GM04504 (cell line): Measurements from ENCODE around the gene PHC2.
A peak's percentile ranks its signal among the peaks of the same experiment; 100 is the strongest.
"Not testable (repeated sequence)": the region's sequence is repeated elsewhere in the genome, so short reads cannot be mapped to it uniquely, and the experiment has no call there.

Source experiments
- DNase-seq: peaks from one replicate; pipeline ENCODE4 v3.0.0-alpha.2; 2012; ENCODE audit warnings: low read depth

The PHC2 gene

DNA sequence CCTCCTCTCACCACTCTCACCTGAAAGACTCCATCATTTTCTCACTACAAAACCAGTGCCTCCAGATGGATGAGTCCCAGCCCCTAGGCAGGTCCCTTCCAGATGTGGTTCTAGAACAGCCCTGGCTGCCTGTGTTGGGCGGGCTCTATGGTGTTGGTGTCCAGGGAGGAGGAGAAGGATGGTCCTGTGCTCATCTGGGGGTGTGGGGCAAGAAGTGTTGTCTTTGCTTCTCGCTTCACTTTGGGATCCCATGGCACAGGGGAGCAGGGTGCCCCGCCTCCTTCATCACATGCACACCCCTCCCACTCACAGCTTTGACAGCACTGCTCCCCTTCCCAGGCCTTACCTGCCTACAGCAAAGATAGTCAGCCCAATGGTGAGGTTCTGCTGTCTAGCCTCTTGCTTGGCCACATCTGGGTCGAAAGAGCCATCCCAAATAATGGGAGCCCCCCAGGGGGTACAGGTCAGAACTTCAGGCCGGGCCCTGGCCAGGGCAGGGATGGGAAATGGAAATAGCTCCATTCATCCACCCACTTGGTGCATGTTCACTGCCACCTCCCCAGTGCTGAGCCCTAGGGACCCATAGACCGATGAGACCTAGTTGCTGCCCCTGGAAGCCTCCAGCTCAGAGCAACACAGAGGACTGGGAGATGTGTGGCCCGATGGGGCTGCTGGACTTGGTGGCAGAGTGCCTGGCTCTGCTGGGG, 119.0 kb downstream of the PHC2 start:
- no peak for DNase-seq

DNA sequence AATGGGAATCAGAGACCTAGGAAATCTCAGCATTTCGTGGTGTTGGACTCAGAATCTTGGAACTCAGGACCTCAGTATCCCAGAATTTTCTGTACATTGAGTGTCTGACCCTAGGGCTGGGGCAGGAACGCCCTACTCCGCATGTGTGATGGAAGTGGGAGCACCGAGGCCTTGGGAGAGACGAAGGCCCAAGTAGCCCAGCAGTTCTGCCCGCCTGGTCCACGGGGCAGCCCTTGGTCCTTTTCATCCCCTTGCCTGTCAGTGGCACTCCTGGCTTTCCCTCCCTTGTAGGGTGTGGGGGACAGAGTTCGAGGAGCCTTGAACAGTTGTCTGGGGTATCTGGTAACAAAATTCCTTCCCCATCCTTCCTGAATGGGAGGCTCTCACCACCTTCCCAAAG, 120.2 kb downstream of the PHC2 start:
- no peak for DNase-seq

DNA sequence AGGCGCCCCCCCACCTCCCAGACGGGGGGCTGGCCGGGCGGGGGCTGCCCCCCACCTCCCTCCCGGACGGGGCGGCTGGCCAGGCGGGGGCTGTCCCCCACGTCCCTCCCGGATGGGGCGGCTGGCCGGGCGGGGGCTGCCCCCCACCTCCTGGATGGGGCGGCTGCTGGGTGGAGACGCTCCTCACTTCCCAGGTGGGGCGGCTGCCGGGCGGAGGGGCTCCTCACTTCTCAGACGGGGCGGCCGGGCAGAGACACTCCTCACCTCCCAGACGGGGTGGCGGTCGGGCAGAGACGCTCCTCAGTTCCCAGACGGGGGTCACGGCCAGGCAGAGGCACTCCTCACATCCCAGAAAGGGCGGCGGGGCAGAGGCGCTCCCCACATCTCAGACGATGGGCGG, 121.5 kb downstream of the PHC2 start:
- DNase-seq = not testable (repeated sequence)

DNA sequence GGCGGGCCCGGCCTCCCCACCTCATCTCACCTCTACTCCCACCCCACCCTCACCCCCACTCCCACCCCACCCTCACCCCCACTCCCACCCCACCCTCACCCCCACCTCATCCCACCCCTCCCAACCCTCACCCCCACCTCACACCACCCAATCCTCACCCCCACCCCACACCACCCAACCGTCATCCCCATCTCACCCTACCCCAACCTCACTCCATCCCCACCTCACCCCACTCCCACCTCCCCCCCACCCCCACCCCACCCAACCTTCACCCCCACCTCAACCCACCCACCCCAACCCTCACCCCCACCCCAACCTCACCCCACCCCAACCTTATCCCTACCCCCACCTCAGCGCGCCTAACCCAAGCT, 123.4 kb downstream of the PHC2 start:
- DNase-seq = no peak

DNA sequence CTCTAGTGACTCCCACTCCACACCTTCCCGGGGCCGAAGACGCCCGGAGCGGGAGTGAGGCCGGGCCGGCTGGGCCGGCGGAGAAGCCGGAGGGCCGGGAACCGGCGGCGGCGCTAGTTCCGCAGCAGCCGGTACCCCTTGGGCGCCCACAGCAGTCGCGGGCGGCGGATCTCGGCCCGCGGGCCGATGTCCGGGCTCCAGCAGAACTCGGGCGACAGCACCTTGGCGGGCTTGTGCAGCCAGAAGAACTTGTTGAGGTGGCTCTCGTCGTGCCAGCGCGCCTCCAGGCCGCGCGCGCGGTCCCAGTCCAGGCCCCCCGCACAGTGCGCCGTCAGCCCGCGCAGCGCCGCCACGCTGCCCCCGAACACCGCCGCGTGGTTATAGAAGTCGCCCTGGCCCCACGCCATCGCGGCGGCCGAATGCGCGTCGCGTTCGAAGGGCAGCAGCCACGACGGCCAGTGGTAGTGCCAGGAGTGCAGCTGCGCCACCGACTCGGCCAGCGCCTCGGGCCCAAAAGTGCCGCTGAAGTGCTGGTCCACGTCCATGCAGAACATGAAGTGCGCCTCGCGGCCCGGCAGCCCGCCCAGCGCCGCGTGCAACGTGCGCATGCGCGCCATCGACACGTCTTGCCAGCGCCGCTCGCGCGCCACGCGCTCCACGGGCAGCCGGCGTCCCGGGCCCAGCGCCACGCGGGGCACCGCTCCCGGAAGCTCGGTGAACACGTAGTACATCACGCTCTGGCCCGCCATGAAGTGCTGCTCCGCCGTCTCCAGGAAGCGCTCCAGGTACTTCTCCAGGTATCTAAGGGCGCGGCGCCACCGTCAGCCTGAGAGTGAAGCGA, 124.0 kb downstream of the PHC2 start:
- DNase-seq = no peak

DNA sequence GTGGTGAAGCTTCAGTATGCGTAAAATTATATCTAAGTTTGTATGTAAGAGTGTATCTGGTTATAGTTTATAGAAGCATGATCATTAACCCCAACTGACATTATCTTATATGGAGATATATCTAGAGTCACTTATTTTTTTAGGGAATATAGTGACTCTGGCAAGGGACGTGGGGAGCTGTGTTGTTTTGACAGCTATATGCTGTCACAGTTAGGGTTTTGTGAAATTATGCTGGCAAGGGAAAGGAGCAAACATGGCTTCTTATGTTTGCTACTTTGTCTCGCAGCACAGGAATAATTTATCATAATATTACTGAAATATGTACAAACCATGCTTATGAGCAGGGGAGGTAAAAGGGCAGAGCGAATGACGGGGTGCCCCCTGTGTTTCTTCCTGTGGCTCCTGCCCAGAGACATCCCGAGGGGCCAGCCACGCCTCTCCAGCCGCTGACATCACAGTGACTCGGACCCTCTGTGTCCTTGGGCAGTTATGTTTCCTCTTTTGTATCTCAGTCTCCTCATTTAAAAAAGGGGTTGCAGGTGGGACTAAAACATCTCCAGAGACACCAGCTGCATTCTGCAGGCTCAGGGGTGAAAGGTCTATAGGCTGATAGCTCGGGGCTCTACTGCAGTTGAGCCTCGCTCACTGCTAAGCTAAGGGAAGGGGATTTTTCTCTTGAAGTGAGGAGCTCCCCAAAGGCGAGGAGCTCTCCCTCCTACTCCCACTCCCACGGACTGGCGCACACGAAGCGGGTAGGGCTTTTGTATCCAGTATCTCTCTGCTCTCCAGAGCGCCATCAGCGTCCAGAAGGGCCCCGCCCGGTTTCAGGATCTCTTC, 124.9 kb downstream of the PHC2 start:
- DNase-seq = no peak

DNA sequence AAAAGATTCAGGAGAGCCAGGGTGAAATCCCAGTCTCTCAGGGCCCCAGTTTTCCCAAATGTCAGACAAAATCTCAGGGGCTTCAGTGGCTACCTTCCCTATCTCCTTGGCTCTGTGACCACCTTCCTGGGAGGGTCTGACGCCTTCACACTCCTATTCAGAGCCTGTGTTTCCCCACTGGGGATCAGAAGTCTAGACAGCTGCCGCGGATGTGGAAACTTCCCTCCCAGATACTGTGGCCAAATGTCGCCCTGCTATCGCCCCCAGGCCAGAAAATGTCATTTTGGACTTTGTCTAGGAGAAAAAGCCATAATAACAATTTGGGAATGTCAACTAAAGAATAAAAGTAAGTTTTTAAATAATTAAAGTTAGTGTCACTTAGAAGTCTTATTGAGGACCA, 125.9 kb downstream of the PHC2 start:
- DNase-seq = no peak

DNA sequence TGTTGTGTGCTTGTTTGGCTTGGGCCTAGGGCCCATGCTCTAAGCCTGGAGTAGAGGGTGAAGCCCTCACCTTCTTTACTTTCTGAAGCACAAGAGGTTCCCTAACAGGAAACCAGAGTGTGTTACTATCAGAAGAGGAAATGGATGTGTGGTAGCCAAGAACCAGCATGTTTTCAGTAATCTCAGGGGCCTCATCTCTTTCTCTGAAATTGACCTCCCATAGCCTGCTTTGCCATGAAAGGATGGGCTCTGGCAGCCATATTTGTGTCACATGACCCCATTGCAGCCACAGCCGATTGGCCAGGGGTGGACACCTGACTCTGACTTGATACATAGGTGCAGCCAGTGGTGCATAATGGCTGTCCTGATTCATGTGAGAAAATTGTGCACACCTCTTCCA, 128.6 kb downstream of the PHC2 start:
- DNase-seq = no peak

DNA sequence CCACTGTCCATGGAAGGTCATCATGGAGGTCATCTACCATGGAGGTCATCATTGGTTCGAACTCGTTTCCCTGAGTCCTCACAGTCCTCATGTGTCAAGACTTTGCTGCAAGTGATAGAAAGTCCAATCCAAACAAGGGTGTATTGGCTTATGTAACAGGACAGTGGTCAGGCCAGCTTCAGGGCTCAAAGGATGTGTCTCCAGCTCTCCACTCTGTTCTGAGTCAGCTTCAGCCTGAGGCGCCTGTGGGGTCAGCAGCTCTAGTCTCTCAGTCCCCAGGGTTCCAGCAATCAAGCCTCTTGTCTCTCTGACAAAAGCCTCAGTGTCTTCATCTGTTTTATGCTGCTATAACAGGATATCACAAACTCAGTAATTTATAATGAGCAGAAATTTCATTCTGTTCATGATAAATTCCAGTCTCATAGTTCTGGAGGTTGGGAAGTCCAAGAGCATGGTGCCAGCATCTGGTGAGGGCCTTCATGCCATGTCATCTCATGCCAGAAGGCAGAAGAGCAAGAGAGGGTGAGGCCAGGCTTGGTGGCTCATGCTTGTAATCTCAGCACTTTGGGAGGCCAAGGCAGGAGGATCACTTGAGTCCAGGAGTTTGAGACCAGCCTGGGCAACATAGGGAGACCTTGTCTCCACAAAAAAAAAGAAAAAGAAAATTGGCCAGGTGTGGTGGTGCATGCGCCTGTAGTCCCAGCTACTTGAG, 129.5 kb downstream of the PHC2 start:
- peak; percentile 11 for DNase-seq

DNA sequence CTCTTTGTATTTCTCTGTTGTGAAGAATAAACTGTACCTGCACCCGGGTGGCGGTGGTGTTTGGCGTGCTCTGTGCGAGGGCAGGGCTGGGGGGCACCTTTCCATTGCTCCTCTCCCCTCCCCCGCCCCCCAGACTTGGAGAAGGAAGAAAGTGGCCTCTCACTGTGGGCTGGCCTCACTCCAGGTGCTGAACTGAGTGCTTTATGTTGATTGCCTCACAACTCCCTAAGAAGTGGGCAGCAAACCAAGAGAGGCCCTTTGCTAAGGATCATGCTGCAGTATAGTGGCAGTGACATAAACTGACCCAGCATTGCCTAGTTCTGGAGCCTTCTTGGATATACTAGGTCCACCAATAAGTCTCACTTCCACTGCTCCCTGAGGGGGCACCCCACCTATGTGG, 130.2 kb downstream of the PHC2 start:
- DNase-seq = peak; percentile 73

DNA sequence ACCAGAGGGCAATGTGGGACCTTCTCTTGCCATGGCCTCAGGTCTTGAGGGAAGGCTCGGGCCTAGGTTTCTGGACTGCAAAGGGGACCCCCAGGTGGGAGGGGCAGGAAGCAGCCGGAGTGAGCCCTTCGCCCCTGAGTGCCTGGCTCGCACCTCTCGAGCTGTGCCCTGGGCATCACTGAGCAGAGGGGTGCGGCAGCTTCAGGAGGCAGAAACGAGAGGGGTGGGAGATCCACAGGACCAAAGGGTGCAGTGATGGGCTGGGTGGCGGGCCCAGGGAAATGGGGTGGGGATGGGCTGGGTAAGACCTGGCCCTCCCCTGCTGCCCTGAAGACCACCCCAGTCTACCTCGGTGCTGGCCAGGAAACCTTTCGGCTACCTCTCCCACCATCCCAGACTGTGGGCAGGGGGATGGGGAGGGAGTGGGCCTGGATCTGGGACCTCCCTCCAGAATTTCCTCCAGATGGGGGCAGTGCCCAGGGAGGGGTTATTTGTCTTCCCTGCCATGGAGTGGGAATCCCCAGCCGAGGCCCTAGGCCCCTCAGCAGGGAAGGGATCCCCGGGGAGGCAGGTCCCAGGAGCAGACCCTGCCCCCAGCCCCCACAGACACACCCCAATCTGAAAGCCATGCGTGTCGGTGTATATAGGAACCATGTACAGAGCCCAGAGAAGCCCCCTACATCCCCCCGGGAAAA, 131.3 kb downstream of the PHC2 start:
- DNase-seq = no peak

DNA sequence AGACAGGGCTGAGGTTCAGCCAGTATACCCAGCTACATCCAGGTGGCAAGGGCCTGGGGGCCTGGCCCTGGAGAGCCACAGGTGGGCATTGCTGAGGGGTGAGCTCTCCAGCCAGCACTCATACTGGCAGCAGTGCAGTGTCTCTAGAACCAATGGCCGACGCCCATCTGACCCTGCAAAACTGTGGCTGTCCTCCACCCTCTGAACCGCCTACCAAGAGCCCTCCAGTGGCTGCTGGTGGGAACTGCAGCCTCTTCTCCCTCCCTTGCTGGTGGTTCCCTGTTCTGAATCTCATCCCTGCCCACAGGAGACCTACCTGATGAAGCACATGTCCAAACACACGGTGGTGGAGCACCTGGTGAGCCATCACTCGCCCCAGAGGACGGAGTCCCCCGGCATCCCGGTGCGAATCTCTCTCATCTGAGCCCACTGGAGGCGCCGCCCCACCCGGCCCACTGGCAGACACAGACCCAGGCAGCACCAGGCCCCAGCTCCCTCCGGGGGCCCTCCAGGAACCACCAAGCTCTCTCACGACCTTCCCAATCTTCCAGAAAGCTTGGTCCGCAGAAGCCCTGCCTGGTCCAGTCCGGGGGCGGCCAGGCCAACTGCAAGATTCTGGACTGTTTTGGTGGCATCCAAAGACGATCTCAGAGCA, 132.1 kb downstream of the PHC2 start:
- DNase-seq = peak; percentile 19

DNA sequence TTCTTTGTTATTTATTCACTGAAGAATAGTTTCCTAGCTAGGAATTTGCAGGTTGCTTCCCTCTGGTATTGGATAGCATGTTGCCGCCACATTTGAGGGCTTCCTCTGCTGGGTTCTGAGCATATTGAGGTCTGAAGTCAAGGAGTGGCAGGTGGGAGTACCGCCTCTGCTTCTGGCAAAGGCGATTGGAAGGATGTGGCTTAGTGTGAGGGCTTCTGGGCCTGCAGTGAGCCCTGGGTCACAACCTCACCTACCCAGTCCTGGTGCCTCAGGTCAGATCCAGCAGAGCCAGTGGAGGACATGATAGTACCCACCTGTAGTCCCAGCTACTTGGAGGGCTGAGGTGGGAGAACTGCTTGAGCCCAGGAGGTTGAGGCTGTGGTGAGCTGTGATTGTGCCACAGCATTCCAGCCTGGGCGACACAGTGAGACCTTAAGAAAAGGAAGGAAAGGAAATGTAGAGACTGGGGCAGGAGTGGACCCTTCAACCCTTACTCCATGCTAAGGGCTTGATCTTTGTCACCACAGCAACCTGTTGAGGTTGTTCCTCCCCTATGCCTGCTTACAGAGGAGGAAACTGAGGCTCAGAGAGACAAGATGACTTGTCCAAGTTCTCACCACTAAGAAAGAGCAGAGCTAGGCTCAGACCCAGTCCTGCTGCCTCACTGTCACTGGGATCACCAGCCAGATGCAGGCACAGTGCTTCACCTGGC, 132.8 kb downstream of the PHC2 start:
- no peak for DNase-seq

DNA sequence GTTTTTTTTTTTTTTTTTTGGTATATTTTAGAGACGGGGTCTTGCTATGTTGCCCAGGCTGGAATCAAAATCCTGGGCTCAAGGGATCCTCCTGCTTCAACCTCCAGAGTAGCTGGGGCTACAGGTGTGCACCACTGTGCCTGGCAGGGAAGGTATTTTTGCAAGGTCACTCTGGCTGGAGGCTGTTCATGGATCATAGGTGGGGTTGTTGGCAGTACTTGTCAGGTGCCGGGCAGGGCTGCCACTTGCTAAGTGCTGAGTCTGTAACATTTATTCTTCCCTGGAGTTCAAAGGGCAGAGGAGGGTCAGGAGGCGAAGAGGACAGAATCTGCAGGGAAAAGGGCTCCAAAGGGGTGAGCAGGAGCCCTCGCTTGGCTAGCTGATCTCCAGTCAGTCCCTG, 134.1 kb downstream of the PHC2 start:
- DNase-seq = no peak

DNA sequence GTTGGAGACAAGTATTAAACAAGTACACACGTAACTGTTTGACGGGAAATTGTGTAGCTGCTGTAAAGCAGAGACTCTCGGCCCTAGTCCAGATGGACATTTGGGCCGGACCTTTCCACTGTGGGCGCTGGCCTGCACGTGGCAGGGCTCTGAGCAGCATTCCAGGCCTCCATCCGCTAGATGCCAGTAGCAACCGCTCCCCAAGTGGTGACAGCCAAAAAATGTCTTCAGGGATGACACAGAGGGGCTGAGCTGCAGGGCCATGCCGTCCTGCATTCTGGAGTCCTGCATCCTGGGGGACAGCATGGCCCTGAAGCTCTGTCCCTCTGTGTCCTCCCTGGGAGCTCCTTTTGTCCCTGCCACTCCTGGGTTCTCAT, 134.8 kb downstream of the PHC2 start:
- DNase-seq = no peak

DNA sequence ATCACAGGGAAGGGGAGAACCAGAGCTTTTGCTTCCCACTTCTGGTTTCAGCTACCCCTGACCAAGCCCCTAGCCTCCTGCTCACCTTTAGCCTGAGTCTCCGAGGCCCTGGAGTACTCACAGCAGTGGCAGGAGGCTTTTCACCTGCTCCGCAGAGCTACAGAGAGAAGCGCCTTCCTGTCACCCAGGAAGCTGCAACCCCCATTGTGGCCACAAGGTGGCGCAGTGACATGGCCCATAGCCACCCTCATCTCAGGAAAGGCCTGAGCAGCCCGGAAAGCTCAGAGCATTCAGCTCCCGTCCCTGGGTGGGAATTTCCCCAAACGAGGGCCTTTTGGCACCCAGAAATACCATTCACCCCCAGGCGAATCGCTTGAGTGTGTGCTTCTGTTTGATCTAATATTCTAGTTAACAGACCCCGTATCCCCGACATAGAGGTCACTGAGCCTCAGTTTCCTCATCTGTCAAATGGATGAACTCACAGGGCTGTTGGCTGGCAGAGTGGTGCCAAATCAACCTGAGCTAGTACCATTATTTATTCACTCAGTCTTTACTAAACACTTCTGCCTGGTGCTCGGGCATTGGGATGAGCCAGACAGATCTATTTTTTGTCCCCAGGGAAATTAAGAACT, 135.3 kb downstream of the PHC2 start:
- peak; percentile 58 for DNase-seq

DNA sequence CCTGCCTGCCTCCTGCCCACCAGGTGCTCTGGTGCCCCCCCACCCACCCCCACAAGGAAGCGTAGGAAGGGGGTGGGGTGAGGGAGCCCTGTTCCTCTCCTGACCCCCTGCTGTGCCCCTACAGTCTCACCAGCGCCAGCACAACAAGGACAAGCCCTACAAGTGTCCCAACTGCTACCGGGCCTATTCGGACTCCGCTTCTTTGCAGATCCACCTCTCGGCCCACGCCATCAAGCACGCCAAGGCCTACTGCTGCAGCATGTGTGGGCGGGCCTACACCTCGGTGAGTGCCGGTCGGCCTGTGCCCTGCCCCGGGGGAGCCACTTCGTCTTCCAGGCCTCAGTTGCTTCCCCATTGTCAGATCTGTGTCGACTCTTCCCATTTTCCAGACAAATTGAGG, 135.9 kb downstream of the PHC2 start:
- DNase-seq = no peak

DNA sequence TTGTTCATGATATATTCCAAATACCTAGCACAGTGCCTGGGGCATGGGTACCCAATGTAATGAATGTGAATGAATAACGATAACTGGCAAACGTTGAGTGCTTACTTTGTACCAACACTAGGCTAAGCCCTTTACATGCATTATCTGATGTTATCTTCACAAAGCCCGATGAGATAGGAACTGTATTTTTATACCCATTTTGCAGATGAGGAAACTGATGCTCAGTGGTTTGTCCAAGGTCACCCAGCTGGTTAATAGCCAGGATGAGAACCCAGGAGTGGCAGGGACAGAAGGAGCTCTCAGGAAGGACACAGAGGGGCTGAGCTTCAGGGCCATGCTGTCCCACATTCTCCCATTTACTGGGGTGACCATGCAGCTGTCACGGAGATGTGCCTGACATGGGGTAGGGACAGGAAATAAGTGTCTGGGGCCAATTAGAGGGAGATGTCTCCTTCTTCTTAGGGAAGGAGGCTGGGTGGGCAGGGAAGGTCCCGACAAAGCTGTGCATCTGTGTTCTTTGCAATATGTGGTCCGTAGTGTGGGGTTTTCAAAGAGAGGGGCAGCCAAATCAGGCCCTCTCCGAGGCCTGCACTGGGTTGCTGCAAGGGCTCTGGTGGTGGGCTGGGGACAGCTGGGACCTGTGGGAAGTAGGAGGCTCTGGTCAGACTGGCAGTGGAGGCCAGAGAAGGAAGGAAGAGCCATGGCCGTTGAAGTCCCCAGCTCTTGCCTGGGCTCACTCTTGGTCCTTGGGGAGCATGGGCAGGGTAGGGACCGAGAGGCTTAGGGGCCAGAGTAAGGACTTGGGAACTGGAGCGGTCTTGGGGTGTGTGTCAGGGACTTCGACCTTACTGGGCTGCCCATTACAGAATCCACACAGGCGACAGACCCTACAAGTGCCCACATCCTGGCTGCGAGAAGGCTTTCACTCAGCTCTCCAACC, 136.6 kb downstream of the PHC2 start:
- DNase-seq = no peak
